ENCODE data around the gene CSTF3.

- TF ChIP-seq CTCF (IDR thresholded peaks at IDR 0.05; ENCODE audit: poor library complexity, severe bottlenecking), result no peak
- TF ChIP-seq EZH2 (IDR thresholded peaks at IDR 0.05; ENCODE audit: borderline replicate concordance, insufficient read depth, low read length, poor library complexity, severe bottlenecking), result no peak
- TF ChIP-seq MXI1 (conservative IDR thresholded peaks at IDR 0.05; ENCODE audit: poor library complexity, severe bottlenecking), result no peak
- no peak for TF ChIP-seq POLR2AphosphoS5 (IDR thresholded peaks at IDR 0.05)
- TF ChIP-seq TAF1 (IDR thresholded peaks at IDR 0.05; ENCODE audit: low read depth), result no peak
- no peak for TF ChIP-seq REST (IDR thresholded peaks at IDR 0.05; ENCODE audit: borderline replicate concordance)
- no peak for TF ChIP-seq SMC3 (conservative IDR thresholded peaks at IDR 0.05; ENCODE audit: poor library complexity)
- TF ChIP-seq EP300 (conservative IDR thresholded peaks at IDR 0.05; ENCODE audit: poor library complexity, severe bottlenecking), result no peak
Measured at GRCh38 chr11:33178443-33179180, 17.3 kb upstream of the CSTF3 start.
